Stomach (tissue), 9 donors: ENCODE data around the gene LITAFD. TPM values are rescaled to one million over a fixed set of nuclear protein-coding genes. Genes with fewer than 3 reads are reported as not detected.

ENCODE experiments used
- DNase-seq, 2 donors: peaks; one replicate each; pipeline versions ENCODE4 v3.0.0 to v3.0.0-alpha.2; 2013 to 2019
- H3K27ac ChIP-seq, 5 donors: fragments of 200-600 bp in 4 of 5; sonication (generic) in 4 of 5; one replicate each; pipeline ENCODE4 v1.5.1; 2013 to 2019; ENCODE audit warnings: mild to moderate bottlenecking in 1 of 5, moderate library complexity in 1 of 5
- H3K27me3 ChIP-seq, 3 donors: fragments of 200-600 bp; sonication (generic); one replicate each; pipeline ENCODE4 v1.5.1; 2017 to 2019; ENCODE audit warnings: mixed run types in 1 of 3
- H3K36me3 ChIP-seq, 4 donors: fragments of 200-600 bp; sonication (generic); 1 replicate in 3 of 4; 2 replicates in 1 of 4; pipeline ENCODE4 v1.5.1; 2016 to 2019
- H3K4me1 ChIP-seq, 4 donors: fragments of 200-600 bp; sonication (generic); one replicate each; pipeline ENCODE4 v1.5.1; 2016 to 2019
- H3K4me3 ChIP-seq, 4 donors: fragments of 200-600 bp; sonication (generic) in 3 of 4; one replicate each; pipeline ENCODE4 v1.5.1; 2016 to 2019; ENCODE audit warnings: mild to moderate bottlenecking in 1 of 4
- H3K9me3 ChIP-seq, 4 donors: fragments of 200-600 bp; sonication (generic); one replicate each; pipeline ENCODE4 v1.5.1; 2016 to 2019
- EP300 ChIP-seq: sonication (generic); formaldehyde crosslinking; IDR thresholded peaks from one replicate; pipeline ENCODE4 v1.6.1; 2017; ENCODE audit warnings: antibody characterized with exemption
- POLR2A ChIP-seq, 4 donors: fragments of 450-650 bp; IDR thresholded peaks; one replicate each; pipeline ENCODE4 v1.6.1; 2016; ENCODE audit warnings: antibody characterized with exemption in 4 of 4, control low read depth in 2 of 4, mild to moderate bottlenecking in 1 of 4, moderate library complexity in 1 of 4
- POLR2AphosphoS5 ChIP-seq, 3 donors: sonication (generic); formaldehyde crosslinking; IDR thresholded peaks; one replicate each; pipeline ENCODE4 v1.6.1; 2016; ENCODE audit warnings: antibody characterized with exemption in 3 of 3
- WGBS, 5 donors: extraction: QIAGEN DNeasy Blood & Tissue Kit in 3 of 5; methylation state at CpG; one replicate each; pipeline versions ENCODE4 v1.1.5 to v1.1.7; 2013 to 2018; 5-methylcytosine and 5-hydroxymethylcytosine counted together
- intact Hi-C: fragments of 100-400 bp; cut with DNase I; formaldehyde crosslinking; loops from one replicate; pipeline ENCODE4 v1.15.1; 2023; ENCODE audit warnings: low total_unique reads
- polyA plus RNA-seq, 3 donors: library from polyadenylated mRNA; stranded (reverse); fragments of 200-250 nt; gene quantifications; one replicate each; pipeline ENCODE4 v1.2.3, GENCODE V29; 2013
- total RNA-seq, 5 donors: library from RNA; depleted of rRNA; stranded (reverse); fragments of >200 nt; gene quantifications; one replicate each; pipeline versions ENCODE4 v1.1.0 to v1.2.3, GENCODE V29; 2014 to 2016
- TF ChIP-seq, protein P1 (sequence below), 7 experiments: fragments of 450-650 bp in 4 of 7; fragments of 200-600 bp in 3 of 7; sonication (generic) in 3 of 7; IDR thresholded peaks; one replicate each; pipeline ENCODE4 v1.5.1; 2016 to 2019; ENCODE audit warnings: antibody characterized with exemption in 7 of 7, control low read depth in 2 of 7, mild to moderate bottlenecking in 1 of 7
- donor health status: healthy with polysubstance abuse.
- donor health status: Bipolar disorder and iron deficiency.
- donor health status: healthy.

The LITAFD gene
- total and polyA plus RNA-seq, 8 donors = not detected

DNA sequence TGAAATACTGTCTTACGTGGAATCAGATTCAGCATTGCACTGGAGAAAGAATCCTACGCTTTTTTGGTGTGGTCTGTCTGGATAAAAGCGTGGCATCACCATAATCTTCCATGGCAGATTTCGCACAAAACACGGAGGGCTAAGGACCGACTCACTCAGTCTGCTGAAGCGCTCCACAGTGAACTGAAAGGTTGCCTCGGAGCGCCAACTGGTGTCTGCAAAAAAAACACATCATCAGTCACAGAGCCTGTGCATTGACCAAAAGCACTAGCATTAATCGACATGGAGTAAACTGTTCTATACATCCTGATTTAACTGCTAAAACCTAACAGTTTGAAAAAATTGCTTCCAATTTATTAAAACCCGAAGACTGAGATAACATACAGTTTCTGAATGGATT lies 41.0 kb downstream of the LITAFD start:
- peaks cover 10 to 24% (median 21%) of the 10 kb centered on the region in 4 donors for H3K4me1 ChIP-seq
- H3K27me3 ChIP-seq = no peaks in the 10 kb centered on the region
- H3K4me3 ChIP-seq = no peak overlapping the region
- peaks cover 40 to 80% (median 72%) of the 10 kb centered on the region in 4 donors for H3K36me3 ChIP-seq
- no peaks in the 10 kb centered on the region for H3K9me3 ChIP-seq
- peak overlapping the region in 1 of 5 donors; percentile 58 for H3K27ac ChIP-seq
- no peak for DNase-seq
- WGBS, 5 donors = 77 to 83% (median 78%) methylated on average over 11 of the region's 11 CpGs
- intact Hi-C loops = loop anchor here (10.0 kb wide), 1 partner anchor 92 kb away; no protein-coding TSS in a partner anchor
- TF ChIP-seq POLR2AphosphoS5 (IDR thresholded peaks at IDR 0.05) (no peak), EP300 (no peak), POLR2A (IDR thresholded peaks at IDR 0.05) (no peak)
- TF ChIP-seq, protein P1, sequence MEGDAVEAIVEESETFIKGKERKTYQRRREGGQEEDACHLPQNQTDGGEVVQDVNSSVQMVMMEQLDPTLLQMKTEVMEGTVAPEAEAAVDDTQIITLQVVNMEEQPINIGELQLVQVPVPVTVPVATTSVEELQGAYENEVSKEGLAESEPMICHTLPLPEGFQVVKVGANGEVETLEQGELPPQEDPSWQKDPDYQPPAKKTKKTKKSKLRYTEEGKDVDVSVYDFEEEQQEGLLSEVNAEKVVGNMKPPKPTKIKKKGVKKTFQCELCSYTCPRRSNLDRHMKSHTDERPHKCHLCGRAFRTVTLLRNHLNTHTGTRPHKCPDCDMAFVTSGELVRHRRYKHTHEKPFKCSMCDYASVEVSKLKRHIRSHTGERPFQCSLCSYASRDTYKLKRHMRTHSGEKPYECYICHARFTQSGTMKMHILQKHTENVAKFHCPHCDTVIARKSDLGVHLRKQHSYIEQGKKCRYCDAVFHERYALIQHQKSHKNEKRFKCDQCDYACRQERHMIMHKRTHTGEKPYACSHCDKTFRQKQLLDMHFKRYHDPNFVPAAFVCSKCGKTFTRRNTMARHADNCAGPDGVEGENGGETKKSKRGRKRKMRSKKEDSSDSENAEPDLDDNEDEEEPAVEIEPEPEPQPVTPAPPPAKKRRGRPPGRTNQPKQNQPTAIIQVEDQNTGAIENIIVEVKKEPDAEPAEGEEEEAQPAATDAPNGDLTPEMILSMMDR (IDR thresholded peaks at IDR 0.05) = no peak

- H3K4me3 ChIP-seq = no peak overlapping the region
- TF ChIP-seq, protein P1 (IDR thresholded peaks at IDR 0.05) = no peak
- peak in 2 of 3 donors; percentile 48 to 63 for TF ChIP-seq POLR2AphosphoS5 (IDR thresholded peaks at IDR 0.05)
- peaks cover 33 to 80% (median 71%) of the 10 kb centered on the region in 4 donors for H3K36me3 ChIP-seq
- intact Hi-C loops = loop anchor here (10.0 kb wide), 1 partner anchor 91 kb away; no protein-coding TSS in a partner anchor
- DNase-seq = peak; percentile 53 to 90
- no peaks in the 10 kb centered on the region for H3K27me3 ChIP-seq
- WGBS, 5 donors = 22 to 43% (median 40%) methylated on average over 4 of the region's 4 CpGs
- no peaks in the 10 kb centered on the region for H3K9me3 ChIP-seq
- peak overlapping the region in 2 of 5 donors; percentile 12 to 58 for H3K27ac ChIP-seq
- H3K4me1 ChIP-seq = peaks cover 10 to 33% (median 31%) of the 10 kb centered on the region in 4 donors
These were observed 42.1 kb downstream of the LITAFD start for GRCh38 chr16:8924214-8924613.

- Histone ChIP-seq H3K4me3 (no peak overlapping the region), H3K4me1 (peaks cover 15 to 39% (median 37%) of the 10 kb centered on the region in 4 donors), H3K9me3 (no peaks in the 10 kb centered on the region), H3K27ac (no peak overlapping the region), H3K27me3 (no peaks in the 10 kb centered on the region), H3K36me3 (peaks cover 28 to 79% (median 69%) of the 10 kb centered on the region in 4 donors)
- TF ChIP-seq POLR2AphosphoS5 (IDR thresholded peaks at IDR 0.05) = no peak
- TF ChIP-seq EP300 = no peak
- no peak for TF ChIP-seq POLR2A (IDR thresholded peaks at IDR 0.05)
- TF ChIP-seq, protein P1 (IDR thresholded peaks at IDR 0.05) = no peak
- no peak for DNase-seq
- 88 to 95% (median 91%) methylated on average over 7 of the region's 7 CpGs for WGBS, 5 donors
- intact Hi-C loops = loop anchor here (10.0 kb wide), 1 partner anchor 89 kb away; no protein-coding TSS in a partner anchor
These were observed 43.3 kb downstream of the LITAFD start for GRCh38 chr16:8925455-8925854.

DNA sequence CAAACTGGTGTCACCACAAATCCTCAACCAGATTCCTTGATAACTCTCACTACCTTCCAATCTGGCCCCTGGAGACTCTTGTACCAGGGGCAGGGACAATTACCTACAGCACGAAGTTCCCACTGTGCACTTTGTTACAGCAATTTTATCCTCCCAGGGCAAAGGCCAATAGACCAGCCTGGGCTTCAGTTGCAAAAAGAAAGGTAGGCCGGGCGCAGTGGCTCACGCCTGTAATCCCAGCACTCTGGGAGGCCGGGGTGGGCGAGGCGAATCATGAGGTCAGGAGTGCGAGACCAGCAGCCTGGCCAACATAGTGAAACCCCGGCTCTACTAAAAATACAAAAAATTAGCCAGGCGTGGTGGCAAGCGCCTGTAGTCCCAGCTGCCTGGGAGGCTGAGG lies 44.7 kb downstream of the LITAFD start:
- no peak for DNase-seq
- H3K27ac ChIP-seq = no peak overlapping the region

More for the DNA sequence above, 44.7 kb downstream of the LITAFD start:
- H3K27me3 ChIP-seq = no peaks in the 10 kb centered on the region
- WGBS, 5 donors = 94 to 96% (median 95%) methylated on average over 11 of the region's 11 CpGs
- no peak overlapping the region for H3K4me3 ChIP-seq
- H3K9me3 ChIP-seq = no peaks in the 10 kb centered on the region
- TF ChIP-seq EP300 (no peak), POLR2A (IDR thresholded peaks at IDR 0.05) (no peak), POLR2AphosphoS5 (IDR thresholded peaks at IDR 0.05) (no peak)
- TF ChIP-seq, protein P1 (IDR thresholded peaks at IDR 0.05) = no peak
- H3K36me3 ChIP-seq = peaks cover 15 to 65% (median 55%) of the 10 kb centered on the region in 4 donors
- peaks cover 15 to 48% (median 42%) of the 10 kb centered on the region in 4 donors for H3K4me1 ChIP-seq
- intact Hi-C loops = loop anchor here (10.0 kb wide), 1 partner anchor 88 kb away; no protein-coding TSS in a partner anchor
